Common myeloid progenitor, CD34-positive (primary cell): ENCODE measurements around the gene ZNF74.

ENCODE experiments used
- CTCF ChIA-PET: fragments of 350-600 bp; sonication (Branson Sonifier 250); formaldehyde crosslinking; loops from one replicate; lab custom pipeline; 2021; ENCODE audit warnings: antibody characterized with exemption; lab: Charles Lee
- POLR2A ChIA-PET: fragments of 350-600 bp; sonication (Branson Sonifier 250); formaldehyde crosslinking; loops from one replicate; lab custom pipeline; 2021; ENCODE audit warnings: antibody characterized with exemption; lab: Charles Lee
- DNase-seq, 3 donors: peaks; one replicate each; pipeline versions ENCODE4 v3.0.0 to v3.0.0-alpha.2; 2013
- H3K27ac ChIP-seq, 2 experiments: 1 replicate in 1 of 2; 2 replicates in 1 of 2; pipeline ENCODE4 v1.7.0; 2013; ENCODE audit warnings: inconsistent platforms in 2 of 2, low read length in 2 of 2, mild to moderate bottlenecking in 2 of 2, low read depth in 1 of 2, moderate library complexity in 1 of 2; ENCODE audit not compliant: severe bottlenecking in 2 of 2, insufficient read depth in 1 of 2, poor library complexity in 1 of 2
- H3K27me3 ChIP-seq, 5 experiments: replicated peaks in 2 of 5; 1 replicate in 3 of 5; 2 replicates in 2 of 5; pipeline versions ENCODE4 v1.6.1 to v1.7.0; 2013; ENCODE audit warnings: low read length in 4 of 5, mild to moderate bottlenecking in 2 of 5, moderate library complexity in 2 of 5, inconsistent platforms in 1 of 5; ENCODE audit not compliant: insufficient read depth in 5 of 5, control insufficient read depth in 4 of 5
- H3K36me3 ChIP-seq, 4 experiments: 1 replicate in 2 of 4; 2 replicates in 2 of 4; pipeline versions ENCODE4 v1.6.1 to v1.7.0; 2013; ENCODE audit warnings: low read length in 3 of 4, control low read depth in 1 of 4, mild to moderate bottlenecking in 1 of 4; ENCODE audit not compliant: control insufficient read depth in 4 of 4, insufficient read depth in 4 of 4
- H3K4me1 ChIP-seq, 4 experiments: 1 replicate in 3 of 4; 2 replicates in 1 of 4; pipeline versions ENCODE4 v1.6.1 to v1.7.1; 2013; ENCODE audit warnings: low read length in 3 of 4, mild to moderate bottlenecking in 3 of 4, control low read depth in 1 of 4, inconsistent platforms in 1 of 4, moderate library complexity in 1 of 4; ENCODE audit not compliant: control insufficient read depth in 4 of 4, insufficient read depth in 4 of 4; ENCODE audit errors: control extremely low read depth in 1 of 4
- H3K4me3 ChIP-seq, 7 experiments: 1 replicate in 4 of 7; 2 replicates in 3 of 7; pipeline versions ENCODE4 v1.5.1 to v1.7.0; 2013; ENCODE audit warnings: mild to moderate bottlenecking in 7 of 7, low read length in 6 of 7, moderate library complexity in 6 of 7, inconsistent platforms in 2 of 7, low read depth in 2 of 7, control low read depth in 1 of 7; ENCODE audit not compliant: insufficient read depth in 4 of 7, control insufficient read depth in 1 of 7; ENCODE audit errors: extremely low read depth in 1 of 7
- H3K9me3 ChIP-seq, 5 experiments: 1 replicate in 4 of 5; 2 replicates in 1 of 5; pipeline versions ENCODE4 v1.6.1 to v1.7.1; 2013; ENCODE audit warnings: low read length in 4 of 5, mild to moderate bottlenecking in 2 of 5, inconsistent platforms in 1 of 5, low read depth in 1 of 5, moderate library complexity in 1 of 5; ENCODE audit not compliant: control insufficient read depth in 4 of 5, insufficient read depth in 2 of 5; ENCODE audit errors: control extremely low read depth in 1 of 5
- WGBS: methylation state at CpG from one replicate; pipeline ENCODE4 v1.1.5; 2013; ENCODE audit not compliant: insufficient coverage; 5-methylcytosine and 5-hydroxymethylcytosine counted together

Gene ZNF74

DNA sequence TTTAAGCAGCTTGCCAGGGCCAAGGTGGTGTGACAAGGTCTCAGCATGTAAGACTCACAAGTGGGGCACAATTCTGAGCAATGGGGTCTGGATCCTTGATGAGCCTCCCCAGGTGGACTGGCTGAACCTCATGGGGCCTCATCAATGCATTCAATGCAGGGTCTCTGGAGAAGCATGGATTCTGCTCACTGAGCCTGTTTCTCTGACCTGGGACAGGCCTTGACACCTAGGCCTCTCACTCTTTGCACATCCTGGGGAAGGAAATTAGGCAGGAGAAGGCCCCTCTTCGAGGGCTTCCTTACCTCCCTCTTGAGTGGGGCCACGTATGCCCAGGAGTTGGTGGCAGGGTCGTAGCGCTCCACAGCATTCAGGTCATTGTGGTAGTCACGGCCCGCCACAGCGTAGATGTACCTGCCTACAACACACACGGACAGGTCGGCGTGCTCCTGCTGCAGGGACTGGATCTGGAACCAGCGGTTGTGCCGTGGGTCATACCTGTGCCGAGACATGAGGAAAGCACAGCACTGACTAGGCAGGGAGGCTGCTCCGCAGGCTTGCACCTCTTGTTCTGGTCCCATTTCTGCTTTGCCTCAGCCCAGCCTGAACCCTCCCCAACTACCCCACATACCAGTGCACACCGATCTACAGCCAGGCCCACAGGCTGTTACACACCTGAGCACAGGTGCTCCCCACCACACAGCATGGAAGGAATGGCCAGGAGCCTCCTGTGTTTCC lies 63.7 kb downstream of the ZNF74 start:
- Histone ChIP-seq H3K9me3 (no peaks in the 10 kb centered on the region), H3K27me3 (no peaks in the 10 kb centered on the region), H3K27ac (no peak overlapping the region), H3K4me3 (no peak overlapping the region), H3K4me1 (peaks cover 0 to 6% (median 3%) of the 10 kb centered on the region in 4 experiments), H3K36me3 (peaks cover 0 to 39% (median 8%) of the 10 kb centered on the region in 4 experiments)
- ChIA-PET POLR2A (no interaction called here), CTCF (interaction anchor here (1.4 to 4.6 kb wide), 5 partner anchors 10 to 301 kb away, joined by 4 to 48 read pairs (median 9); no protein-coding TSS in a partner anchor)
- 89% methylated on average over 14 of the region's 15 CpGs for WGBS
- no peak for DNase-seq
